ENCODE results near the gene SLC25A12.

GRCh38 chr2:171830039-171830438 lies 64.0 kb downstream of the SLC25A12 start:
- no peak for TF ChIP-seq EZH2 (IDR thresholded peaks at IDR 0.05; ENCODE audit: borderline replicate concordance, low read depth, low read length, poor library complexity, severe bottlenecking)
- TF ChIP-seq CTCF (conservative IDR thresholded peaks at IDR 0.05; ENCODE audit: low read depth, low read length), result no peak
